MV-4-11 (cell line): ENCODE measurements around the gene WHRN.

Source experiments
- DNase-seq: peaks from one replicate; lab custom pipeline; 2025; lab: John Stamatoyannopoulos, UW

The WHRN gene

GRCh38 chr9:114397219-114397847 is 107.9 kb downstream of the WHRN start:
- DNase-seq: no peak

- no peak for DNase-seq
Observed at GRCh38 chr9:114396558-114397218, 108.6 kb downstream of the WHRN start.

DNA sequence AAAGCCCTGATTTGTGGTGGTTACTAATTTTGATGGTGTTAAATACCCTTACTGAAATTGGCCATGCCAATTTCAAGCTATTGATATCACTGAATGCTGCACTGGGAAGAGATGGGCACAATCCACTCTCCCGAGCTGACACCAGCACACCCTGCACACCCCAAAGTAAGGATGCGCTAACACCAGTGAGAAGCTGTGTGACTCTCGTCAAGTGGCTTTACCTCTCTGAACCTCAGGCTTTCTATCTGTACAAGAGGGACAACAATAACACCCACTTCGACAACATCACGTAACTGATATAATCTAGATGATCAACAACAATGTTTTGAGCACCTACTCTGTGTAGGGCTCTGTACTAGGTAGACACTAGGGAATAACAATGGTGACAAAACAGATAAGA is 109.5 kb downstream of the WHRN start:
- no peak for DNase-seq

DNA sequence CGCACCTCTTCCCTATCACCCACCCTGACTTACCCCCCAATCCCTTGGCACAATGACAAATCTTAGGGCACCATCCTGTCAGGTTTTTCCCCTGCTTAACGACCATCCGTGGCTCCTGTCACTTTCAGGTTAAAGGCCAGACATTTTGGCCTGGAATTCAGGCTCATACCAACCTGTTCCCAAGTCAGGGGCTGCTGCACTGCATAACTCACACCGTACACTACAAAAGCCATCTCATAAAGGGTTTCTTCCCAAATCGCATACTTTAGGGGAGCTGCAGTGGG is 110.0 kb downstream of the WHRN start:
- DNase-seq: no peak

GRCh38 chr9:114394523-114395333 is 110.5 kb downstream of the WHRN start:
- no peak for DNase-seq

- DNase-seq: no peak
Observed at GRCh38 chr9:114392749-114393112, 112.5 kb downstream of the WHRN start.

- no peak for DNase-seq
Observed at GRCh38 chr9:114390952-114391351, 114.3 kb downstream of the WHRN start.

DNA sequence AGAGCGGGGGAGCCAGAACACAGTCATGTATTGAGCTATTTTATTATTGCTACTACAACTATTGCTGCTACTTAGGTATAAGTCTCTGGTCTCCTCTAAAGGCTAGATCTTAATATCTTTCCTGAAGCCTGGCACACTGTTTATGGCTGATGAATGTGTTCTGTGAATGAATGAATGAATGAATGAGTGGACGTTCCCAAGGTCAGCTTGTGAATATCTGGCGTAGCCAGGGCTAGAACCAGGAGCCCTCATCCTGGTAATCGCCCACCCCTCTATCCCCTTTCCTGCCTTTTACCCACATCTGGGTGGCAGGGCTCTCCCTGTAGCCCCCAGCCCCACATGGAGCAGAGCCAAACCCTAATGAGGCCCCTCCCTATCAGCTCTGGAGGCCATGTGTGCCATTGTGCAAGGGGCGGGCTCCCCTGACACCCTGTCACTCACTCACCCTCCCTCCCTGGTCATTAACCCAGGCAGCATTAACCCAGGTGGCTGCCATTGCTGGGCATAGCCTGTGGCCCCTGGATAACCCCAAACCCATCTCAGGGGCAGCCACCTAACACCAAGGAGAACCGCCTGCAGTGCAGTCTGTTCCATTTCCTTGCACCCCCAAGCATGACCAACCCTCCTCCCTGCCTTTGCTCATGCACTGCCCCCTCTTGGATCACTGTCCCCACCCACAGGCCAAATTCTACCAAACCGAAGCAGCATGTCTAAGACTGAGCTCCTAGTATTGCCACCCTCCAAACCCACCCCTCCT is 115.5 kb downstream of the WHRN start:
- no peak for DNase-seq

DNA sequence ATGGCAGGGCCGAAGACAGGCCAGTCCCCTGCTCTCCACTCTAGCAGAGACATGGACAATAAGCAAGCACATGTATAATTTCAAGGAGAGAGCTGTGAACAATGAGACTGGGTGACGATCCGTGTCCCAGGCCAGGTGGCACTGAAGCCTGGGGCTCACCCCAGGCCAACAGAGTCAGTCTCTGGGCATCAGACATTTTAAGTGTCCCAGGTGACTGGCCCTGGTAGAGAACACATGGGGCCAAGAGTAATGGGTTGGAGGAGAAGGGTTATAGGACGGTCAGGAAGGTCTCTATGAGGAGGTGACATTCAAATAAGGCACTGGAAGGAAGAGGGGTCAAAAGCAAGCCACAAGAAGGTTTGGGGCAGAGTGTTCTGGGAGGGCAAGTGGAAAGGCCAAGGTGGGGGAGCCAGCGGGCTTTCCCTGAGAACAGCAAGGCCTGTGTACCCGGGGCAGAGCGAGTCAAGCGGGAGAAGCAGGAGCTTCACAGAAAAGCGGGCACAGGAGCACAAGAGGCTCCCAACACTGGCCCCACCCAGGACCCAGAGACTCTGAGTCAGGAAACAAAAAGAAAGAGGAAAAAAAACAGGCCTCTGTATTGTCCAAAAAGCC is 116.4 kb downstream of the WHRN start:
- no peak for DNase-seq

GRCh38 chr9:114388357-114388682 is 117.0 kb downstream of the WHRN start:
- no peak for DNase-seq

- DNase-seq: peak; percentile 63
Observed at GRCh38 chr9:114387680-114388356, 117.5 kb downstream of the WHRN start, which contains the start of gene AKNA. Gene AKNA, minus strand, starts transcription at chr9:114387982. Its CDS starts 6,649 bp downstream, at chr9:114381333.

DNA sequence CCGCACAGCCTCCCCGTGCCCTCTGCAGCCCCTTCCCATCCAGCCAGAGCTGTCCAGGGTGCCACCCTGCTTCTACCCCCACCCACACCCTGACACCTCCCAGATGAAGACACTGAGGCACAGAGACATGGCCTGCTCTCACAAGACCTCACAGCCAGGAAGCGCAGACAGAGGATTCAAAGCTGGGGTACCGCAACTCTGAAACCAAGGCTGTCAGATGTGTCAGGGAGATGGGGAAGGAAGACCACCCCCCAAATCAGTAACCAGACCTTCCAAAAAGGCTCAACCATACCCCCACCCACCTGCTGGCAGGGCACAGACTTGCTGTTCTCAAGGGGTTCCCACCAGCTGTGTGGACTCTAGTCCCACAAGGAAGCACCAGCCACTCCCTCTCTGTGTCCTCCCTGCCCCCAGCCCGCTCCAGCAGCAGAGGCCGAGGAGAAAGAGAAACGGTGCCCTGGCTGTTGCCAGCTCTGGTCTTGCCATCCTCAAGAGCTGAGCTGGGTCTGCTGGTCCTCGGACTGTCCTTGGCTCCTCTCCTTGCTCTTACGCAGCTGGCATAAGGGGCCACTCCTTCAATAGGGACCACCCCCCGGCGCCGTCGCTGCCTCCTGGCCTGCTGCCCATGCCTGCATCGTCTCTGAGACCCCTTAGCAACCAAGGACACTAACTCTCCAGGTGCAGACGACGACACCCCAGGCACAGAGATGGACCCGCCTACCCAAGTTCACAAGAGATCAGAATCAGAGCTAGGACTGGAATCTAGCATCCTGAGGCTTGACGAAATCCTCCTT is 118.2 kb downstream of the WHRN start:
- DNase-seq: peak; percentile 20

DNA sequence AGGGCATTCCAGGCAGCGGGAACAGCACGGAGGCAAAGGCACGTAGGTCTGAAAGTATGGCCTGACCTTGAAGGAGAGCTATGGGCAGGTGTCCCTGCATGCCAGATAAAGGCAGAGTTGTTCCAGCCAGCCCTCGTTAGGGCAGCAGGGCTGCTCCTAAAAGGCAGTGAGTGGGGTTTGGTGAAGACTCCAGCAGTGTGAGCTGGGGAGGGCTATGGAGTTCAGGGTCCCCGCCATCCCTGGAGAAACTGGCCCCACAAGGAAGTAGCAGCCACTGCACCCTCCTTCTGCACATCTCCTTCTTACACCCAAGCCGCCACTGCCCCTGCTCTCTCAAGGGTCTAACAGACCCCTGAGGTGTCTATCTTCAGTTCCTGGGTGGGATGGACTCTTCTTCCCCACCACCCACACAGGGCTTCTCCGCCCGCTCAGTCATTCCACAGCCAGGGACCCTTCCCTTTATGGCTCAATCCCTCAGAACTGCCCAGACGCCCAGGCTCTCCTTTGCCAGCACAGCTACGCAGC is 118.8 kb downstream of the WHRN start:
- DNase-seq: no peak

DNA sequence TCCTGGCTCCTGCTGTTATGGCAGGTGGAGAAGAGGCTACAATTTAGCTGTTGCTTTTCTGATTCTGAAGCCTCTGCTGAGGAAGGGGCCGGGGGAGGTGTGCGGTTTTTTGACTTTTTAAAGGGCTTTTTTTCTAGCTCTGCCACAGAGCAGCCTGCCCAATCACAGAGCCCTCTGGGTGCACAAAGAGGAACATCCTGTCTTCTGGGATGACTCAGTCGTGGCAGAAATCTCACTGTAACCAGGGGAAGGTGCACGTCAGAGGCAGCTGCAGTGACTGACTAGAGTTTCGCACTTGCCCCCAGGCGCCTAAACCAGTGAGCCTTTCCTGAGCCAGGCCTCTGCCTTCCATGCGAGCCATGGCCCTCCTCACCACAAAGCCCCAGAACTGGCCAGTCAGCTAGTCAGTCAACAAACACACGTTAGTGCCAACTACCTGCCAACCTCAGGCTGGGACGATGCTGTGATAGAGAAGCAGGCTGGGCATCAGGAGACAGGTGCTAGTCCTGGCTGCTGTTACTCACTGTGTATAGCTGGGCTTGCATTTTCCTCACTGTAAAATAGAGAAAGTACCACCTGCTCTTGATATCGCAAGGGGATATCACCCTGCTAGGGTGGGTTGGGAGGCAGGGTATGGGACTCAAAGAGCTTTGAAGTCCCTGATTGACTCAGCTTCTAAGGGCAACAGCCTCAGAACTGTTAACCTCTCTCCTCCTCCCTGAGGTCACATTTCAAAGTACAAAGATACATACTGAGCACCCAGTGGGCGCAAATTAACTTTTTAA is 119.7 kb downstream of the WHRN start:
- DNase-seq: peak; percentile 98

GRCh38 chr9:114384836-114385396 is 120.4 kb downstream of the WHRN start:
- DNase-seq: no peak

- no peak for DNase-seq
Observed at GRCh38 chr9:114384341-114384740, 120.9 kb downstream of the WHRN start.

DNA sequence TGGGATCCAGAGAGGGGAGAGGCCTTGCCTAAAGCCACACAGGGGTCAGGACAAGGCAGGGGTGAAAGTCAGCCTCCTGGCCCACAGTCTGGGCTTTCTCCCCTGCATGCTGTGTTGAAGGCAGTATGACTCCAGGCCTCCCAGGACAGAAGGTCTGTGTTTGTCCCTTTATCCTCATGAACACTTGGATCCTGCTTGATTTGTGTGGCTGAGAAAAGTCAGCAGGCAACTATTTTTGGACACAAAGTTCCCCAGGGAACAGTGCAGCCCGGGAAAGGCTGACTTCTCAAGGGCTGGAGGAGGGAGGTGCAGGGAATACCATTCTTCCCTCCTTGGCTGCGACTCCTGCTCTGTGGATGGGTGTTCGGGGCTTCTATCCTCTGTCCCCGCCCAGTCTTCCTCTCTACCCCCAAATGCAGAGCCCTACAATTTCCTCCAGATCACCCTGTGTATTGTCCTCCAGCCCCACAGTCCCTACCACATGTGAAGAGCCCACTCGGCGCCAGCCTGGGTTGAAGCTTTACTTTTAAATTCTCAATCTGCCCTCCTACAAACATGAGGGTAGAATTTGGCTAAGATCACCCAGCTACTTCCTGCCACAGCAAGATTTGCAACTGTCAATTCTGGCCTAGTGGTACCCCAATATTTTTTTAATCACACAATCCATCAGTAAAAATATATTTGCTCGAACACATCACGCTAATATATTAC is 121.6 kb downstream of the WHRN start:
- DNase-seq: no peak

DNA sequence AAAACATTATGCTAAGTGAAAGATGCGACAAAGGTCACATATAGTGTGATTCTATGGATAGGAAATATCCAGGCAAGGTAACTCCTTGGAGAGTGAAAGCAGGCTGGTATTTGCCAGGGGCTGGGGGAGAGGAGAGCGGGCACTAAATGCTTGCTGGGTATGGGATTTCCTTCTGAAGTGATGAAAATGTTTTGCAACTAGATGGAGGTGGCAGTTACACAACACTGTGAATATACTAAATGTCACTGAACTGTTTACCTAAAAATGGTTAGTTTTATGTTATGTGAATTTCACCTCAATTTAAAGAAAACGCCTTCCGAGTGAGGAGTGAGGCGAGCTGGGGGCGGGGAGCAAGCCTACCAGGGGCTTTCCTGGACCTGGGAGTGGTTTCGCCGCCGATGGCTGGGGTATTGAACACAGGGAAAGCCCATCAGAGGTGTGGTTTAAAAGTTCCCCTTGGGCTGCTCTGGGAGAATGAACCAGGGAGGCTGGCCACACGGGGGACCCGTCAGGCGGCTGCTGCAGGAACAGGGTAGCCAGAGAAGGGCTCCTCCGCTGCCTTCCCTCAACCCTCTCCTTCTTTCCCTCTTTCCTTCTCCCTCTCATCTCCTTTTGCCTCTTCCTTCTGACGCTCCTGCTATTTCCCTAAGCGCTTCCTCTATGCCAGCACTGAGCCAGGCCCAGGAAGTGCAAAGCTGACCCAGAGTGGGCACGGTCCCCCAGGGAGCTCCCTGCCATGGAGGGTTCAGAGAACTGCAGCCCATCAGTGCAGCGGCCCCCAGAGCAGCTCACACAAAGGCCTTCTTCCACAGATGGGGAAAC is 122.4 kb downstream of the WHRN start:
- peak; percentile 25 for DNase-seq
